H1 (cell line): ENCODE results near the gene COL26A1. TPM values are rescaled to one million over a fixed set of nuclear protein-coding genes. Genes with fewer than 3 reads are reported as not detected.

ENCODE experiments used
- CTCF ChIA-PET: fragments of 300-600 bp; sonication (Branson Sonifier 250); formaldehyde crosslinking; loops from one replicate; lab custom pipeline; 2021; ENCODE audit not compliant: partially characterized antibody; lab: Charles Lee
- POLR2A ChIA-PET: fragments of 300-600 bp; sonication (Branson Sonifier 250); formaldehyde crosslinking; loops from one replicate; lab custom pipeline; 2021; ENCODE audit warnings: inconsistent platforms; ENCODE audit not compliant: partially characterized antibody; lab: Charles Lee
- DNase-seq, 2 experiments: peaks; one replicate each; pipeline versions ENCODE4 v3.0.0 to v3.0.0-alpha.2; 2010 to 2022; ENCODE audit warnings: low spot score in 2 of 2, low read depth in 1 of 2, mixed read lengths in 1 of 2
- FAIRE-seq: peaks from 2 replicates; lab custom pipeline; 2011; peaks lifted over from hg19 to GRCh38; lab: Jason Lieb, UNC
- H2AFZ ChIP-seq: 2 replicates; pipeline ENCODE4 v1.8.1; 2012; ENCODE audit warnings: low read length, inconsistent platforms
- H2AK5ac ChIP-seq: 2 replicates; pipeline ENCODE4 v1.6.1; 2013; ENCODE audit warnings: low read depth, low read length
- H2BK120ac ChIP-seq: replicated peaks from 2 replicates; pipeline ENCODE3; 2013; ENCODE audit warnings: low read depth, low read length, inconsistent platforms
- H2BK12ac ChIP-seq: 2 replicates; pipeline ENCODE4 v1.6.1; 2013; ENCODE audit warnings: low read depth, low read length
- H2BK15ac ChIP-seq: 2 replicates; pipeline ENCODE4 v1.6.1; 2013; ENCODE audit warnings: low read length
- H2BK20ac ChIP-seq: 2 replicates; pipeline ENCODE4 v1.6.1; 2013; ENCODE audit warnings: low read length
- H2BK5ac ChIP-seq: 2 replicates; pipeline ENCODE4 v1.6.1; 2013; ENCODE audit warnings: low read depth, low read length
- H3K14ac ChIP-seq: 2 replicates; pipeline ENCODE4 v1.6.1; 2013; ENCODE audit warnings: inconsistent platforms; ENCODE audit not compliant: insufficient read length
- H3K18ac ChIP-seq: 2 replicates; pipeline ENCODE4 v1.6.1; 2013; ENCODE audit warnings: low read length; ENCODE audit errors: extremely low read depth
- H3K23ac ChIP-seq: 2 replicates; pipeline ENCODE4 v1.6.1; 2013; ENCODE audit warnings: inconsistent platforms; ENCODE audit not compliant: insufficient read length
- H3K23me2 ChIP-seq: 2 replicates; pipeline ENCODE4 v1.6.1; 2013; ENCODE audit warnings: low read depth, low read length
- H3K27ac ChIP-seq: 2 replicates; pipeline ENCODE4 v1.6.1; 2011; ENCODE audit warnings: low read depth, low read length, inconsistent platforms
- H3K27me3 ChIP-seq, 4 experiments: replicated peaks in 1 of 4; 1 replicate in 1 of 4; 2 replicates in 3 of 4; pipeline versions ENCODE4 v1.6.1 to v1.8.1; 2011 to 2013; ENCODE audit warnings: low read length in 3 of 4, mild to moderate bottlenecking in 3 of 4, inconsistent platforms in 2 of 4, mixed read lengths in 2 of 4, moderate library complexity in 1 of 4; ENCODE audit not compliant: control insufficient read depth in 3 of 4, insufficient read depth in 3 of 4; ENCODE audit errors: extremely low read depth in 1 of 4
- H3K36me3 ChIP-seq, 4 experiments: 2 replicates each; pipeline versions ENCODE4 v1.6.1 to v1.8.1; 2011 to 2013; ENCODE audit warnings: mild to moderate bottlenecking in 4 of 4, low read length in 3 of 4, moderate library complexity in 2 of 4, control low read depth in 1 of 4, inconsistent platforms in 1 of 4; ENCODE audit not compliant: insufficient read depth in 4 of 4, control insufficient read depth in 2 of 4
- H3K4ac ChIP-seq: replicated peaks from 2 replicates; pipeline ENCODE3; 2013; ENCODE audit warnings: low read length, low read depth, mixed read lengths, inconsistent platforms; ENCODE audit not compliant: insufficient read length
- H3K4me1 ChIP-seq, 4 experiments: replicated peaks in 1 of 4; 1 replicate in 1 of 4; 2 replicates in 3 of 4; pipeline versions ENCODE4 v1.6.1 to v1.8.1; 2011 to 2013; ENCODE audit warnings: low read length in 3 of 4, inconsistent platforms in 2 of 4, mixed read lengths in 1 of 4; ENCODE audit not compliant: insufficient read depth in 4 of 4, control insufficient read depth in 3 of 4
- H3K4me2 ChIP-seq, 2 experiments: 2 replicates each; pipeline versions ENCODE4 v1.6.1 to v1.8.1; 2011 to 2013; ENCODE audit warnings: low read depth in 2 of 2, low read length in 2 of 2, control low read depth in 1 of 2, inconsistent platforms in 1 of 2, mild to moderate bottlenecking in 1 of 2; ENCODE audit not compliant: insufficient read depth in 1 of 2
- H3K4me3 ChIP-seq, 4 experiments: fragments of 200-600, 300-600 bp in 1 of 4; sonication (generic), shearing (Covaris generic), sonication (Bioruptor Twin) in 1 of 4; 2 replicates each; pipeline versions ENCODE4 v1.5.1 to v1.8.1; 2011 to 2016; ENCODE audit warnings: low read length in 4 of 4, low read depth in 3 of 4, control low read depth in 2 of 4, inconsistent platforms in 2 of 4, mild to moderate bottlenecking in 2 of 4, mixed read lengths in 1 of 4, moderate library complexity in 1 of 4; ENCODE audit not compliant: insufficient read depth in 2 of 4; ENCODE audit errors: extremely low read depth in 1 of 4
- H3K56ac ChIP-seq: replicated peaks from 2 replicates; pipeline ENCODE3; 2013; ENCODE audit warnings: low read depth, mild to moderate bottlenecking, mixed read lengths, low read length, inconsistent platforms; ENCODE audit not compliant: insufficient read length
- H3K79me1 ChIP-seq: 2 replicates; pipeline ENCODE4 v1.6.1; 2013; ENCODE audit warnings: low read depth, low read length, control low read depth
- H3K79me2 ChIP-seq, 2 experiments: 2 replicates each; pipeline versions ENCODE4 v1.6.1 to v1.8.1; 2012 to 2013; ENCODE audit warnings: low read length in 2 of 2, mild to moderate bottlenecking in 2 of 2, inconsistent platforms in 1 of 2; ENCODE audit not compliant: insufficient read depth in 2 of 2, control insufficient read depth in 1 of 2
- H3K9ac ChIP-seq, 4 experiments: replicated peaks in 1 of 4; 1 replicate in 1 of 4; 2 replicates in 3 of 4; pipeline versions ENCODE4 v1.6.1 to v1.8.1; 2011 to 2013; ENCODE audit warnings: low read depth in 3 of 4, low read length in 3 of 4, control low read depth in 2 of 4, mild to moderate bottlenecking in 2 of 4, moderate library complexity in 2 of 4, inconsistent platforms in 1 of 4; ENCODE audit errors: extremely low read depth in 1 of 4
- H3K9me3 ChIP-seq, 2 experiments: 2 replicates each; pipeline versions ENCODE4 v1.6.1 to v1.8.1; 2012 to 2013; ENCODE audit warnings: mild to moderate bottlenecking in 2 of 2, moderate library complexity in 2 of 2, control low read depth in 1 of 2, inconsistent platforms in 1 of 2, low read depth in 1 of 2, low read length in 1 of 2, mixed read lengths in 1 of 2; ENCODE audit not compliant: insufficient read depth in 2 of 2
- H4K20me1 ChIP-seq, 2 experiments: replicated peaks in 1 of 2; 2 replicates each; pipeline versions ENCODE3 to v1.8.1; 2011 to 2013; ENCODE audit warnings: inconsistent platforms in 2 of 2, low read length in 2 of 2, mild to moderate bottlenecking in 1 of 2; ENCODE audit not compliant: insufficient read depth in 2 of 2, control insufficient read depth in 1 of 2
- H4K5ac ChIP-seq: 2 replicates; pipeline ENCODE4 v1.6.1; 2013; ENCODE audit warnings: low read length, low read depth, mixed read lengths, inconsistent platforms; ENCODE audit not compliant: insufficient read length
- H4K8ac ChIP-seq: 2 replicates; pipeline ENCODE4 v1.8.0; 2013; ENCODE audit warnings: mild to moderate bottlenecking, moderate library complexity, low read length, inconsistent platforms; ENCODE audit not compliant: insufficient read depth; ENCODE audit errors: extremely low read depth
- H4K91ac ChIP-seq: replicated peaks from 2 replicates; pipeline ENCODE3; 2013; ENCODE audit warnings: low read length, mixed read lengths, inconsistent platforms; ENCODE audit not compliant: insufficient read length
- BACH1 ChIP-seq: IDR thresholded peaks from 2 replicates; pipeline ENCODE4 v1.6.1; 2012; ENCODE audit warnings: low read length, improper control_type of control experiment
- CEBPB ChIP-seq: IDR thresholded peaks from 2 replicates; pipeline ENCODE4 v1.6.1; 2012; ENCODE audit warnings: low read depth, low read length
- EZH2 ChIP-seq: fragments of 200-600 bp; sonication (generic); IDR thresholded peaks from 2 replicates; pipeline ENCODE4 v1.7.1; 2012; ENCODE audit warnings: low read depth, mild to moderate bottlenecking, moderate library complexity, low read length, inconsistent platforms; ENCODE audit not compliant: severe bottlenecking
- RAD21 ChIP-seq, 2 experiments: IDR thresholded peaks in 1 of 2; conservative IDR thresholded peaks in 1 of 2; 2 replicates each; pipeline ENCODE4 v1.6.1; 2011; ENCODE audit warnings: low read depth in 2 of 2, low read length in 2 of 2, improper control_type of control experiment in 1 of 2, inconsistent platforms in 1 of 2, mild to moderate bottlenecking in 1 of 2, moderate library complexity in 1 of 2
- SIRT6 ChIP-seq: IDR thresholded peaks from one replicate; pipeline ENCODE4 v1.7.1; 2012; ENCODE audit warnings: low read length, inconsistent platforms
- SP1 ChIP-seq: IDR thresholded peaks from 2 replicates; pipeline ENCODE4 v1.6.1; 2011; ENCODE audit warnings: low read depth, low read length
- YY1 ChIP-seq: IDR thresholded peaks from 2 replicates; pipeline ENCODE4 v1.6.1; 2011; ENCODE audit warnings: low read depth, mild to moderate bottlenecking, low read length
- WGBS, 2 experiments: shearing (Covaris generic) in 1 of 2; methylation state at CpG; one replicate each; pipeline versions ENCODE4 v1.1.6 to v1.1.7; 2013 to 2015; ENCODE audit warnings: low lambda C conversion rate in 2 of 2, mixed read lengths in 2 of 2, inconsistent platforms in 1 of 2, low coverage in 1 of 2, missing lambda C conversion rate in 1 of 2; ENCODE audit not compliant: insufficient replicate concordance in 2 of 2, insufficient coverage in 1 of 2, insufficient read length in 1 of 2; ENCODE audit errors: extremely low coverage in 1 of 2, missing lambda C conversion rate in 1 of 2; 5-methylcytosine and 5-hydroxymethylcytosine counted together
- polyA plus RNA-seq, 7 experiments: library from polyadenylated mRNA; depleted of rRNA in 3 of 7; stranded (reverse) in 5 of 7; unstranded in 2 of 7; fragments of >200 nt in 5 of 7; fragments of 200-250 nt in 2 of 7; gene quantifications; 1 replicate in 5 of 7; 2 replicates in 1 of 7; 4 replicates in 1 of 7; pipeline versions ENCODE4 v1.2.1 to v1.2.3, GENCODE V29; 2011 to 2013; ENCODE audit warnings: missing spikeins in 2 of 7, mixed read lengths in 2 of 7
- total RNA-seq: library from RNA; stranded (reverse); fragmentation: NEBNext Ultra II Directional; extraction: Animal tissue kit (Norgen Biotek cat#: 25700); gene quantifications from 2 replicates; pipeline ENCODE4 v1.2.1, GENCODE V29; 2021

COL26A1 gene
- total and polyA plus RNA-seq, 2 of the 8 experiments (the other 6 are each of a cell fraction or from before 2014, with no cell fraction given) = 51.1 to 68.8 TPM

DNA sequence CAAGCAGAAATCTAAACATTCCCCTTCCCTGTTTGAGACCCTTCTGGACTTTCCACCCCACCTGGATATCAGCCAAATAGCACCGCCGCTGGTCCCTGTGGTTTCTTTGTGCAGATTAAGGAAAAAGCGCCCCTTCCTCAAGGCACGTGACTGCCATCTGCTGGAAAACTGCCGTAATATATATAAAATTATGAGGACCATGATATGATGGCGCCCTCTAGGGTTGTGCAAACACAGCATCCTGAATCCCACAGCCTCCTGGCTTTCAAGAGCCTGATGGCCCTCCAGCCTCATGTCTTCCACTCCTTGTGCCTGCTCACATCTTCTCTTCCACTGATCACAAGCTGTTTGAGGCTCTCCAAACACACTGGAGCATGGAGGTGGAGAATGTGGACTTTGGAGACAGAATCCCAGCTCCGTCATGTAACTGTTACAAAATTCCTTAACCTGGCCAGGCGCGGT lies 145.1 kb downstream of the COL26A1 start:
- H3K27me3 ChIP-seq = no peaks in the 10 kb centered on the region
- 35% methylated on average over 9 of the region's 9 CpGs; no CpG with 5 or more reads in 1 of the 2 experiments for WGBS, 2 experiments
- no peak overlapping the region for H3K18ac ChIP-seq
- peaks cover 2 to 15% (median 7%) of the 10 kb centered on the region in 4 experiments for H3K4me1 ChIP-seq
- no peaks in the 10 kb centered on the region for H3K79me2 ChIP-seq
- H2AFZ ChIP-seq = no peak overlapping the region
- H3K4me3 ChIP-seq = no peak overlapping the region
- no peak overlapping the region for H2BK20ac ChIP-seq
- H2AK5ac ChIP-seq = no peak overlapping the region
- H3K79me1 ChIP-seq = no peaks in the 10 kb centered on the region
- no peak overlapping the region for H3K9ac ChIP-seq
- no peak overlapping the region for H2BK15ac ChIP-seq
- no peak overlapping the region for H4K8ac ChIP-seq
- no peak overlapping the region for H3K27ac ChIP-seq
- 0 out of 2 replicates have a peak overlapping the region, but pooled peaks have one; percentile 32 for H2BK12ac ChIP-seq
- H4K20me1 ChIP-seq = peaks cover 0 to 5% of the 10 kb centered on the region in 2 experiments
- POLR2A ChIA-PET = interaction anchor here (1.9 kb wide), 1 partner anchor 13 kb away, joined by 4 read pairs; no protein-coding TSS in a partner anchor
- H3K9me3 ChIP-seq = no peaks in the 10 kb centered on the region
- H2BK120ac ChIP-seq = no peak overlapping the region
- H3K4ac ChIP-seq = no peak overlapping the region
- H3K36me3 ChIP-seq = no peaks in the 10 kb centered on the region
- DNase-seq (peak in 1 of 2 experiments; percentile 81), FAIRE-seq (peak; percentile 88)
- H3K56ac ChIP-seq = no peak overlapping the region
- no peak overlapping the region for H3K14ac ChIP-seq
- no peak overlapping the region for H4K5ac ChIP-seq
- H3K4me2 ChIP-seq = peak overlapping the region in 1 of 2 experiments; percentile 12; a peak in 2 of 4 replicates
- CTCF ChIA-PET = interaction anchor here (0.6 to 6.5 kb wide), 45 partner anchors 8 to 264 kb away, joined by 3 to 70 read pairs (median 4); partner anchors contain the start of gene IFT22
- H3K23me2 ChIP-seq = peaks cover 2% of the 10 kb centered on the region; the same call in 1 of the 2 replicates
- H4K91ac ChIP-seq = no peak overlapping the region
- H2BK5ac ChIP-seq = peak overlapping the region; percentile 63; the same call in 1 of the 2 replicates
- H3K23ac ChIP-seq = no peak overlapping the region
- peak; percentile 94 to 96 for TF ChIP-seq RAD21 (IDR thresholded peaks at IDR 0.05 in 1 of 2, conservative IDR thresholded peaks at IDR 0.05 in 1 of 2; ENCODE audit: low read depth in 2 of 2, low read length in 2 of 2)
- TF ChIP-seq SIRT6 = no peak
- TF ChIP-seq CEBPB = peak; percentile 64
- TF ChIP-seq SP1 = no peak
- 0 out of 2 replicates have a peak, but pooled peaks have one; percentile 29 for TF ChIP-seq YY1
- no peak for TF ChIP-seq BACH1
- TF ChIP-seq EZH2 = no peak
